HCT116 (cell line): ENCODE results near the gene SLC35E2B.
"Not testable (repeated sequence)": the region's sequence is repeated elsewhere in the genome, so short reads cannot be mapped to it uniquely, and the experiment has no call there.

Source experiments
- FOSL1 ChIP-seq: IDR thresholded peaks from 2 replicates; pipeline ENCODE4 v1.6.1; 2012; ENCODE audit warnings: low read depth
- JUND ChIP-seq: IDR thresholded peaks from 2 replicates; pipeline ENCODE4 v1.6.1; 2012
- POLR2A ChIP-seq: IDR thresholded peaks from 2 replicates; pipeline ENCODE4 v1.7.0; 2011; ENCODE audit warnings: borderline replicate concordance; ENCODE audit not compliant: insufficient read depth, insufficient read length; ENCODE audit errors: extremely low read depth
- RAD21 ChIP-seq: IDR thresholded peaks from 2 replicates; pipeline ENCODE4 v1.6.1; 2012; ENCODE audit warnings: low read depth, mild to moderate bottlenecking
- REST ChIP-seq: IDR thresholded peaks from 2 replicates; pipeline ENCODE4 v1.6.1; 2012; ENCODE audit warnings: low read depth
- SIN3A ChIP-seq: IDR thresholded peaks from 2 replicates; pipeline ENCODE4 v1.6.1; 2012; ENCODE audit warnings: low read depth
- TF ChIP-seq, protein P1 (sequence below), 3 experiments: fragments of 200-600 bp in 1 of 3; sonication (generic) in 1 of 3; IDR thresholded peaks in 2 of 3; conservative IDR thresholded peaks in 1 of 3; 2 replicates each; pipeline ENCODE4 v1.5.1; 2012 to 2017; ENCODE audit warnings: low read depth in 2 of 3, low read length in 2 of 3, antibody characterized with exemption in 1 of 3, borderline replicate concordance in 1 of 3, control low read depth in 1 of 3, mild to moderate bottlenecking in 1 of 3, mixed read lengths in 1 of 3, mixed run types in 1 of 3, moderate library complexity in 1 of 3; ENCODE audit not compliant: insufficient read depth in 1 of 3
- TF ChIP-seq, protein P2 (sequence below): IDR thresholded peaks from 2 replicates; pipeline ENCODE4 v1.6.1; 2012

DNA sequence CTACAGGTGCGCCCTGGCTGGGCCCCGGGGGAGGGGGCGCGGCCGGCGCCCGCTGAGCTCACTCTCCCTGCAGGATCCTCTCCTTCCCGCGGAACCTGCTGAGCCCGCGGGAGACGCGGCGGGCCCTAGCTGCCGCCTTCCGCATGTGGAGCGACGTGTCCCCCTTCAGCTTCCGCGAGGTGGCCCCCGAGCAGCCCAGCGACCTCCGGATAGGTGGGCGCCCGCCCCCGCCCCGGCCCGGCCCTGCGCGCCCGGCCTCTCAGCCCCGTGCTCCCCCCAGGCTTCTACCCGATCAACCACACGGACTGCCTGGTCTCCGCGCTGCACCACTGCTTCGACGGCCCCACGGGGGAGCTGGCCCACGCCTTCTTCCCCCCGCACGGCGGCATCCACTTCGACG is 7.5 kb upstream of the SLC35E2B start:
- TF ChIP-seq, protein P1, sequence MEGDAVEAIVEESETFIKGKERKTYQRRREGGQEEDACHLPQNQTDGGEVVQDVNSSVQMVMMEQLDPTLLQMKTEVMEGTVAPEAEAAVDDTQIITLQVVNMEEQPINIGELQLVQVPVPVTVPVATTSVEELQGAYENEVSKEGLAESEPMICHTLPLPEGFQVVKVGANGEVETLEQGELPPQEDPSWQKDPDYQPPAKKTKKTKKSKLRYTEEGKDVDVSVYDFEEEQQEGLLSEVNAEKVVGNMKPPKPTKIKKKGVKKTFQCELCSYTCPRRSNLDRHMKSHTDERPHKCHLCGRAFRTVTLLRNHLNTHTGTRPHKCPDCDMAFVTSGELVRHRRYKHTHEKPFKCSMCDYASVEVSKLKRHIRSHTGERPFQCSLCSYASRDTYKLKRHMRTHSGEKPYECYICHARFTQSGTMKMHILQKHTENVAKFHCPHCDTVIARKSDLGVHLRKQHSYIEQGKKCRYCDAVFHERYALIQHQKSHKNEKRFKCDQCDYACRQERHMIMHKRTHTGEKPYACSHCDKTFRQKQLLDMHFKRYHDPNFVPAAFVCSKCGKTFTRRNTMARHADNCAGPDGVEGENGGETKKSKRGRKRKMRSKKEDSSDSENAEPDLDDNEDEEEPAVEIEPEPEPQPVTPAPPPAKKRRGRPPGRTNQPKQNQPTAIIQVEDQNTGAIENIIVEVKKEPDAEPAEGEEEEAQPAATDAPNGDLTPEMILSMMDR (IDR thresholded peaks at IDR 0.05 in 2 of 3, conservative IDR thresholded peaks at IDR 0.05 in 1 of 3; ENCODE audit: borderline replicate concordance in 1 of 3, insufficient read depth in 1 of 3, low read depth in 2 of 3, low read length in 2 of 3), result not testable (repeated sequence)
- not testable (repeated sequence) for TF ChIP-seq POLR2A, JUND, FOSL1, REST, SIN3A, RAD21
- TF ChIP-seq, protein P2, sequence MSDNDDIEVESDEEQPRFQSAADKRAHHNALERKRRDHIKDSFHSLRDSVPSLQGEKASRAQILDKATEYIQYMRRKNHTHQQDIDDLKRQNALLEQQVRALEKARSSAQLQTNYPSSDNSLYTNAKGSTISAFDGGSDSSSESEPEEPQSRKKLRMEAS, result not testable (repeated sequence)
